ENCODE data around the gene CHL1.

- TF ChIP-seq CTCF (IDR thresholded peaks at IDR 0.05) (no peak), POLR2A (IDR thresholded peaks at IDR 0.05) (no peak)
These were observed 166.2 kb downstream of the CHL1 start for GRCh38 chr3:362681-363338.

Data from uterus (tissue), 2 donors.